Glomerular endothelial cell (primary cell): ENCODE data around the gene KIF21B. TPM values are rescaled to one million over a fixed set of nuclear protein-coding genes. Genes with fewer than 3 reads are reported as not detected.
"Not testable (repeated sequence)": the region's sequence is repeated elsewhere in the genome, so short reads cannot be mapped to it uniquely, and the experiment has no call there.

Source experiments
- DNase-seq: peaks from one replicate; pipeline ENCODE4 v3.0.0-alpha.2; 2011; ENCODE audit warnings: low read depth, low spot score; ENCODE audit errors: extremely low read depth
- total RNA-seq: library from RNA; depleted of rRNA; stranded (reverse); fragments of >200 nt; gene quantifications from 2 replicates; pipeline ENCODE4 v1.2.3, GENCODE V29; 2015

The KIF21B gene
- total RNA-seq, 1 donor from 2014 or later = 3.8 TPM

GRCh38 chr1:200959411-200959921, 64.0 kb downstream of the KIF21B start:
- no peak for DNase-seq

- no peak for DNase-seq
Measured at GRCh38 chr1:200958597-200958996, 64.9 kb downstream of the KIF21B start.

- DNase-seq = no peak
Measured at GRCh38 chr1:200954434-200954833, 69.1 kb downstream of the KIF21B start.

GRCh38 chr1:200951016-200951415, 72.5 kb downstream of the KIF21B start:
- no peak for DNase-seq

- DNase-seq = no peak
Measured at GRCh38 chr1:200949626-200950025, 73.9 kb downstream of the KIF21B start.

GRCh38 chr1:200947059-200947566, 76.4 kb downstream of the KIF21B start:
- DNase-seq = no peak

GRCh38 chr1:200945111-200945510, 78.4 kb downstream of the KIF21B start:
- DNase-seq = no peak

- no peak for DNase-seq
Measured at GRCh38 chr1:200938955-200939354, 84.6 kb downstream of the KIF21B start.

GRCh38 chr1:200935286-200935962, 88.1 kb downstream of the KIF21B start:
- DNase-seq = not testable (repeated sequence)

GRCh38 chr1:200934676-200935245, 88.8 kb downstream of the KIF21B start:
- no peak for DNase-seq

- DNase-seq = no peak
Measured at GRCh38 chr1:200931776-200932175, 91.7 kb downstream of the KIF21B start.

- not testable (repeated sequence) for DNase-seq
Measured at GRCh38 chr1:200930285-200930684, 93.2 kb downstream of the KIF21B start.

- no peak for DNase-seq
Measured at GRCh38 chr1:200929530-200930278, 93.8 kb downstream of the KIF21B start.

- no peak for DNase-seq
Measured at GRCh38 chr1:200925831-200926230, 97.7 kb downstream of the KIF21B start.

- no peak for DNase-seq
Measured at GRCh38 chr1:200923601-200924000, 99.9 kb downstream of the KIF21B start.

GRCh38 chr1:200922406-200922805, 101.1 kb downstream of the KIF21B start:
- DNase-seq = no peak

GRCh38 chr1:200921571-200922110, 101.9 kb downstream of the KIF21B start:
- no peak for DNase-seq
